ENCODE results near the gene CCDC12.

DNA sequence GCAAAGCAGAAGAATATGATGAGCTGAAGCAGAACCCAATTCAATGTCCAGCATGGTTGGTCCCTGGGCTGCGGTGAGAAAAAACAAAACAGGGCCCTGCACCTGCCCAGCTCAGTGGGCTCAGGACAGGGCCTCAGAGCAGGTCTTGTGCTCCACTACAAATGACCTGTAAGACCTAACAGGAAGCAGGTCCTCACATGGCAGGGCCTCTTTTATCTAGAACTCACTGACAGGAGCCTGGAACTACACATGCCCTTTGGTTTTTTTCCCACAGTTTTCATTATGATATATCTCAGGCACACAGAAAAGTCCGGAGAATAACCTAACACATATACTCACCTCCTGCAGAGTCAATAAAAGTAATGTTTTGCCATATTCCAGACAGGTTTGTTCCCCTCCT lies 38.4 kb downstream of the CCDC12 start:
- TF ChIP-seq, protein P1, sequence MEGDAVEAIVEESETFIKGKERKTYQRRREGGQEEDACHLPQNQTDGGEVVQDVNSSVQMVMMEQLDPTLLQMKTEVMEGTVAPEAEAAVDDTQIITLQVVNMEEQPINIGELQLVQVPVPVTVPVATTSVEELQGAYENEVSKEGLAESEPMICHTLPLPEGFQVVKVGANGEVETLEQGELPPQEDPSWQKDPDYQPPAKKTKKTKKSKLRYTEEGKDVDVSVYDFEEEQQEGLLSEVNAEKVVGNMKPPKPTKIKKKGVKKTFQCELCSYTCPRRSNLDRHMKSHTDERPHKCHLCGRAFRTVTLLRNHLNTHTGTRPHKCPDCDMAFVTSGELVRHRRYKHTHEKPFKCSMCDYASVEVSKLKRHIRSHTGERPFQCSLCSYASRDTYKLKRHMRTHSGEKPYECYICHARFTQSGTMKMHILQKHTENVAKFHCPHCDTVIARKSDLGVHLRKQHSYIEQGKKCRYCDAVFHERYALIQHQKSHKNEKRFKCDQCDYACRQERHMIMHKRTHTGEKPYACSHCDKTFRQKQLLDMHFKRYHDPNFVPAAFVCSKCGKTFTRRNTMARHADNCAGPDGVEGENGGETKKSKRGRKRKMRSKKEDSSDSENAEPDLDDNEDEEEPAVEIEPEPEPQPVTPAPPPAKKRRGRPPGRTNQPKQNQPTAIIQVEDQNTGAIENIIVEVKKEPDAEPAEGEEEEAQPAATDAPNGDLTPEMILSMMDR (IDR thresholded peaks at IDR 0.05; ENCODE audit: borderline replicate concordance, extremely low read depth, low read length, poor library complexity, severe bottlenecking), result no peak
- TF ChIP-seq EZH2 (IDR thresholded peaks at IDR 0.05; ENCODE audit: borderline replicate concordance, low read depth, low read length, severe bottlenecking), result no peak

Data from DND-41 (cell line).